Astrocyte (in vitro differentiated cells and primary cell): ENCODE measurements around the gene HTT-AS.

Source experiments
- EZH2 ChIP-seq: IDR thresholded peaks from 2 replicates; pipeline ENCODE4 v1.6.1; 2012; ENCODE audit warnings: mild to moderate bottlenecking, low read length, inconsistent platforms; ENCODE audit not compliant: insufficient read depth
- TF ChIP-seq, protein P1 (sequence below): IDR thresholded peaks from 2 replicates; pipeline ENCODE4 v1.5.1; 2011; ENCODE audit warnings: low read depth, mild to moderate bottlenecking, inconsistent platforms, low read length, moderate library complexity; ENCODE audit not compliant: insufficient read depth

DNA sequence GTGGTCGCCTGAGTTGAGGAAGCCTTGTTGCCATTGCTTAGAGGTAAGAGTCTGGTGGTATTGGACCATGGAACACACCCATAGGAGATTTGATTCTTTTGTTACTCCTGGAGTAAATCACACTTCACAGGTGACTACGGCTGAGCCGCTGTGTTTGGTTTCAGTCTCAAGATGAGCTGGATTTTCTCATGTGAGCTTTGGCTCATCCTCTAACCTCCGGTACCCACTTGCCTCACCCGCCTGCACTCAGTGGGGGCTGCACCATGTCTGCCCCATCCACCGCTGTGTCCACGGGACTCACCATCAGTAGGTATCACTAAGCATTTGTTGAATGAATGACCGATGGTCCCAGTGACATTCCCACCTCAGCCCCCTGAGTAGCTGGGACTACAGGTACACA, 52.7 kb downstream of the HTT-AS start:
- TF ChIP-seq, protein P1, sequence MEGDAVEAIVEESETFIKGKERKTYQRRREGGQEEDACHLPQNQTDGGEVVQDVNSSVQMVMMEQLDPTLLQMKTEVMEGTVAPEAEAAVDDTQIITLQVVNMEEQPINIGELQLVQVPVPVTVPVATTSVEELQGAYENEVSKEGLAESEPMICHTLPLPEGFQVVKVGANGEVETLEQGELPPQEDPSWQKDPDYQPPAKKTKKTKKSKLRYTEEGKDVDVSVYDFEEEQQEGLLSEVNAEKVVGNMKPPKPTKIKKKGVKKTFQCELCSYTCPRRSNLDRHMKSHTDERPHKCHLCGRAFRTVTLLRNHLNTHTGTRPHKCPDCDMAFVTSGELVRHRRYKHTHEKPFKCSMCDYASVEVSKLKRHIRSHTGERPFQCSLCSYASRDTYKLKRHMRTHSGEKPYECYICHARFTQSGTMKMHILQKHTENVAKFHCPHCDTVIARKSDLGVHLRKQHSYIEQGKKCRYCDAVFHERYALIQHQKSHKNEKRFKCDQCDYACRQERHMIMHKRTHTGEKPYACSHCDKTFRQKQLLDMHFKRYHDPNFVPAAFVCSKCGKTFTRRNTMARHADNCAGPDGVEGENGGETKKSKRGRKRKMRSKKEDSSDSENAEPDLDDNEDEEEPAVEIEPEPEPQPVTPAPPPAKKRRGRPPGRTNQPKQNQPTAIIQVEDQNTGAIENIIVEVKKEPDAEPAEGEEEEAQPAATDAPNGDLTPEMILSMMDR, result no peak
- TF ChIP-seq EZH2, result no peak
